Measurements from ENCODE around the gene GPC3.
"Not testable (repeated sequence)": the region's sequence is repeated elsewhere in the genome, so short reads cannot be mapped to it uniquely, and the experiment has no call there.

GPC3 gene

DNA sequence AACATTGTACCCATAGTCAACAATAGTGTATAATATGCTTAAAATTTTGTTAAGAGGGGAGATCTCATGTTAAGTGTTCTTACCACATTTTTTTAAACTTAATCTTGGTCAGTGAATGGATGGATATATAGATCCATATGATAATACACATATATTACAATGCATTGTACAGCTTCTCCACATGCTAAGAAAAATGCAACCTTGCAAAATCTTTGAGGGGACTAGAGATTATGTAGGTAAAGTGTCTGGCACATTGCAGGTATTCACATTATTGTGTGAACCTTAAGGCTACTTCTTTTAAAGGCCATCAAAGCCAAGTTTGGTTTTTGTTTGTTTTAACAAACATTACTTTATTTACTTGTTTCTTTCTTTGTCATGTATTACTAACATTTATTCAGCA is 10.4 kb upstream of the GPC3 start:
- DNase-seq (ENCODE audit: low spot score), result no peak

DNA sequence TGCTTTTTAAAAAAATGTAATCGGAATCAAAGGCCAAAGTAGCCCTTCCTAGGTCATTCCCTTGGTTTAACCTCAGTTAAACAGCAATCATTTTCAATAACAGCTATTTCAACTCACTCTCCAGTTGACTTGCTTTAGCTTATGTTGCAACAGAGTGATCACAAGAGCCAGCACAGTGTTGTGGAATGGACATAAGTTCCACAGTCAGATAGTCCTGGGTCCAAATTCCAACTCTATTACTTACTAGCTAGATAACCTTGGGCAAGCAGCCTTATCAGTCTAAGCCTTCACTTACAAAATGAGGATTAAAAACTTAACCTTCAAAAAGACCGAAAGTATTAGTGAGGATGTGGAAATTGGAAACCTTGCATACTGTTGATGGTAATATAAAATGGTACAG is 9.2 kb upstream of the GPC3 start:
- no peak for DNase-seq (ENCODE audit: low spot score)

DNA sequence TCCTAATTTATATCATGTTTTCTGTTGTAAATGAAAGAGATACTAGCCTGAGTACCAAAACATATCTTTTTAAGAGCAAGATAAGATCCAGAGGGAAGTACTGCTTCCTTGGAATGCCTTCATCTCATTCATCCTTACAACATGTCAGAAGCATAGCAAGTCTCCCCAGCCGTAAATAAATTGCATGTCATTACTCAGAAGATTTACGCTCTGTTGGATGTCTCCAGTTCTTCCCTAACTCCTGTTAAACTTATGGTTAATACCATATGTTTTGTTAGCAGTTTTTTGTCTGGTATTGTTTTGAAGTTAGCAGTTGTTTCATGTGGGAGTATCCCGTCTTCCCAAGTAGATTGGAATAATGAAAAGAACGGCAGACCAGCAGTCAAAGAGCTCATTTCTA is 7.5 kb upstream of the GPC3 start:
- no peak for DNase-seq (ENCODE audit: low spot score)

DNA sequence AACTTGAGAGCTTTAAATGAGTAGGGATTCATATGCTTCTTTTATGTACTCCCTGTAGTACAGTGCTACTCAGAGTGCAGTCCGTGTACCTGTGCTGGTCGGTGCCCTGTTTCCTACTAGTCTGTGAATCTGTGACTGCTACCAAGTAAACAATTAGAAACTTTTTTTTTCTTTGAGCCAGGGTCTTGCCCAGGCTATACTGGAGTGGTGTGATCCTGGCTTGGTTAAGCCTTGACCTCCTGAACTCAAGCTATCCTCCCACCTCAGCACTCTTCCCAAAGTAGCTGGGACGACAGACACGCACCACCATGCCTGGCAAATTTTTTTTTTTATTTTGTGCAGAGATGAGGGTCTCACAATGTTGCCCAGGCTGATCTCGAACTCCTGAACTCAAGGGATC is 6.4 kb upstream of the GPC3 start:
- DNase-seq (ENCODE audit: low spot score), result no peak

DNA sequence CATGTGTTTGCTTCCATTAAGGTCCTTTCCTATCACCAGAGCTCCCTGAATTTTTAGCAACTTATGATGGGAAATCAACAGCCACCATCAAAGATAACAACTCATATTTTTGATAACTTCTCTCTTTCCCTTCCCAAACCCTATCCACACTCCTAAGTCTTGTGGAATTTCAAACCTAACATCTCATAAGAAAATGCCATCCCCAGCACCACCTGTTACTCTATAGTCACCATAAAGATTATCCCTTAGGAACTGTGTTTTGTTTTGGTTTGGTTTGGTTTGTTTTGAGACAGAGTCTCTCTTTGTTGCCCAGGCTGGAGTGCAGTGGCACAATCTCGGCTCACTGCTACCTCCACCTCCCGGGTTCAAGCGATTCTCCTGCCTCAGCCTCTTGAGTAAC is 5.7 kb upstream of the GPC3 start:
- DNase-seq (ENCODE audit: low spot score), result not testable (repeated sequence)

DNA sequence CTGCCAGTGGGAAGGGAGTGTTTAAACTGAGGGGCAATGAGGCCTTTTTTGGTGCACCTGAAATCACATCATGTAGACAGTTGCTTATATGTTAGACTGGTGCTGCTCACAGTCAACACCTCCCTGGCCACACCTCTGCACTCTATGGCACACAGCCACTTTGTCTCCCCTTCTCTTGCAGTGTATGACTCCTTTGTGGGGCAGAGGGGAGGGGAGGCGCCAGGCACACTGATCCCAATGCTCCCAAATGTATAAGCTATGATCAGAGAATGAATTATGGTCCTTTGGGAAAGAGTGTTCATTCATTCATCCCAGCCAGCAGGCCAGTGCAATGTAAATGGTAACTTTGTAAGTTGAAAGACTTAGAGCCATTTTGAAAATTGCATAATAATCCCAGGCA is 4.6 kb upstream of the GPC3 start:
- DNase-seq (ENCODE audit: low spot score), result no peak

DNA sequence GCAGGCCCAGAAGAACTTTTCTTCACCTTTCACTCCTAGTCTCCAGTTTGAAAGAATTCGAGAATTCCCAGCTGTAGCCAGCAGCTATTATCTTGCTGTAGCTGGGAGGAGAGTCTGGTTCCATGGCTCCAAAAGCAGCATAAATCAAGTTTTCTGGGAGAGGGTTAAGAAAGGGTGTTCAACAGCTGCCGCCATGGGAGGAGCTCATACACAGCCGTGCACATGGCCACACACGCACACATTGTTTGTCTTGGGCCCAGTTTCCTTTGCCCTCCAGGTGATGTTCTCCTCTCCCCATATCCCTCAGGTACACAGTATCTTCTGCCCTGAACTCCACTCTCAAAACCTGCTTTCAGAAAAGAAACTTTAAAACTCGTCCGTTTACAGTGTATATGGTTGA is 4.1 kb upstream of the GPC3 start:
- DNase-seq (ENCODE audit: low spot score), result no peak

DNA sequence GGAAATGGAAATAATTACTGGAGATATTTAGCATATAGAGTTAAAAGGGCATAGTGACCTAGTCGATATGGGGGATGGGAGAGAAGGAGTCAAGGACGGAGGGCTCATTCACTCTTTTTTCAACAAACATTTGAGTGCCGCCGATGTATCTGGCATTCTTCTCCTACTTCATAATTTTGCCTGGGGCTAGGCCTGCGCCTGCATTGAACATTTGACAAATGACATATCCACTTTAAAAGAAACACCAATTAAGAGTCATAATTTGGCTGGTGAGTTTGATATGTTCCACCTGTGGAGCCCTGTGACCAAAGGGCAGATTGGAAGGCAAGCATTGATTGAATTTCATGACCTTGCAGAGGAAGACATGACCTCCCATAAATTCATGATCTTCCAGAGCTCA is 2.6 kb upstream of the GPC3 start:
- no peak for DNase-seq (ENCODE audit: low spot score)

DNA sequence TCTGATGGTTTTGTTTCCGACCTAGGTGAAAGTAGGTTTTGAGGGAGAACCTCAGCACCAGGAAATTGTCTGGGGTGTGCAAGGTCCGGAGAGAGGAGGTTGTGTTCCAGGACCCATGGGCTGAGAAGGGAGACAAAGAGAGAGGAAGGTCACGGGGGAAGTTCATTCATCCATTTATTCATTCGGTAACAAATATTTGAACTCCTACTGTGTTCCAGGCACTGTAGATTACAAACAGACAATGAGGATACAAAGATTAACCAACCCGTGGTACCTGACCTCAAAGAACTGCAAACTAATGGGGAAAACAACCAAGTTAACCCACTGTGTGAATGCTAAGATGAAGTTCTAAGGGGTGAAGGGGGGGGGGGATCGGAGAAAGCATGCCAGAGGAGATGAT is 1.8 kb upstream of the GPC3 start:
- DNase-seq (ENCODE audit: low spot score), result no peak

DNA sequence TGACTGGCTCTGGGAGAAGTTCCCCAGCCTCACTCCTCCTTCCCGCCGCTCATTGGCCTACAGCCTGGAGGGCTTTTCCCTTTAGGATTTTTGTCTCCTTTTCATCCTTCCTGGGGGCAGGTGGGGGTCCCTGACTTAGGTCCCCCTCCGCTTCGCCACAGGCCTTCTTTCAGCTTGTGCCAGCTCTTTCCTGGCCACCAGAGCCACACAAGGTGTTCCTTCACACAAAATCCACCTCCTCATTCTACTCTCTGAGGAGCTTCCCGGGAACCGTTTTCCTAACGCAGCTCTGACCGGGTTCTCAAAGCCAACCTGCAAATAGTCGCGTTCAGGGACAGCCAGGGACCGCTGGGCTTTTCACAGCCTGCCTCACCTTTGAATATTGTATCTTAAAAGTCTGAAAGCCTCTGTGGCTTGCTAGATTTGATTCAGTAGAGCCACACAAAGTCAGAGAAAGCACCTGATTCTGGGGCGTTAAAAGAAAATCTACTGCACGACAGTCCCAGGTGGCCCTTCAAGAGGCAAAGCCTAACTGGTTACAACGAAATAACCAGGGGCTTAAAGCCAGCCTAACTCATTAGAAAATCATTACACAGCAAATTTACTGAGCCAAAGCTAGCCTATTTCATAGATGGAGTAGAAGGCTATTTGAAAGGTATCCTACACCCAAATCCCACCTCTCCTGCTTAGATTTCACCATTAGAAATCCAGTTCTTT is 731 bp upstream of the GPC3 start:
- no peak for DNase-seq (ENCODE audit: low spot score)

DNA sequence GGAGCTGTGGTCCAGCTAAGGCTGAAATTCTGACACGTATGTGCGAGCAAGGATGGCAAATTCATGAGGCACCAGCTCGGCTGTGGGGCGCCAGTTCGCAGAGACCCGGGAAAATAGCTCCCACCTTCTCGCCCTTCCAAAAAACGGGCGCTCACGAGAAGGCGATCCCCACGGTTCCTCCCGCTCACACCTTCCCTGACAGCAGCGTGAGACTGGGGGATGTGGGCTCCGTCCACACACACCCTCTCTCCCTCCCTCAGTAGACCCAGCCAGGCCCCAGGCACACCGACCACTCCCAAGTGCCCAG is 584 bp downstream of the GPC3 start:
- DNase-seq (ENCODE audit: low spot score), result no peak

DNA sequence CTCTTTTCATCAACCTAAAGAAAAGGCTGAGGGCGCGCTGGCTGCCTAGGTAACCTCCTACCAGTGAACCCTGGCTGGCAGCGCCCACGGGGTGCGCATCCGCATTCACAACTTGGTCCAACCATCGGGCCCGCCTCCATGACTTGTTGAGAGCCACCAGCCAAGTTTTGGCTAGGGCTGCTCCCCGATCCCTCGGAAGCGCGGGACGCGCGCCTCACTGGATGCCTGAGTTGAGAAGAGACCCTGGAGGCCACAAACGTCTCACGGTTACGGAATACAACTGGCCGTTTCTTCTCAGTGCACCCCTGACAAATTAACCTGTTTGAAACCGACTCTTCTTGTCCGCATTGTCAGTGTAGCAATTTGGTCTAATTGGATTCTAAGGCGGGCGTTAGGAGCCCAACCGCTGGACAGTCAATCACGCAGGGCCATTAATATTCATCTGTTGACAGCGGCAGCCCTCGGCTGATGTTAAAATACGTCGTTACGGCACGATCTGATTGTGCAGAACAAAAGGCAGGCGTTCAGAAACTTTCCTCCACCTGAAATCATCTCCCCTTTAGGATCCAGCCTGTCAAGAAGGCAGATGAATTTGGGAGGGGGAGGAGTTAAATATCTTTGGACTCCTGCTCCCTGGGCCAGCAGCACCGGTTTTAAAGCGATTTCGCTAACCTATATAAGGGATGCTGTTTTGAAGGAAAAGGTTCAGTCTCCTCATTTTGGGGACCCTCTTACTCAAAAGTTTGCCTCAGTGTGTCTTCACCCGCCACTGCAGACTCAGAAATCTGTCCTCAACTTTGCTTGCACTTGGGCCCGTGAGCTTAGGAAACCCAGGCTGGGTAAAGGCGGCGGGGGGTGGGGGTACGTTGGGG is 1.2 kb downstream of the GPC3 start:
- no peak for DNase-seq (ENCODE audit: low spot score)

DNA sequence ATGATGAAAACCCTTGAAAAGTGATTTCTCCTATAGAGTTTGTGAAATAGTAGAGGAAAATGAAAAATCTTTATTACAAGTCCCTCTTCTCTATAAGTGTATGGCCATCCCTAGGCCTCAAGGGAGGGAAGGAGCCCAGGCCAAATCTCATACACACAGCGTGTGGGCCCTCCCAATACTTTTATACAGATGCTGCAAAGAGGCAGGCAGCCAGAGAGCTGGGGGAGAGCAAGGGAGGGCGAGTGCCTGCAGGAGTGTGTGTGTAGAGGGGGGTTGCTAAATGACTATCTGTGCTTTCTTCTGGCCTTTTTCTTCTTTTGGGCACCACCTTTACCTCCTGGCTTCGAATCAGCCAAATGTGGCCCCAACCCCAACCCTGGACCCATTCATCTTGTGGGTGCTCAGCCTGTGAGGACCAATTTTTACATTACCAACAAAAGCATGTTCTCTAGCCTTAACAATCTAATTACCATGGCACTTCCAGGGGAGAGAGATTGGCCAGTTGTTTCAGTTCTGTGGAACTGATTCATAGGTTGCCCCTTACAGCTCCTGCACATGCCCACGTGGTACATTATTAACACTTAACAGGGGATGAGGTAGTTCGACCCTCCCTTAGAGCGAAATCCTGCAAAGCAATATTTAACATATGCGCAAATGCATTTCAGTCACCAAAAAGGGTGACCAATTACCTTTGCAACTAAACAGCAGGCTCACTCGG is 2.0 kb downstream of the GPC3 start:
- DNase-seq (ENCODE audit: low spot score), result no peak

DNA sequence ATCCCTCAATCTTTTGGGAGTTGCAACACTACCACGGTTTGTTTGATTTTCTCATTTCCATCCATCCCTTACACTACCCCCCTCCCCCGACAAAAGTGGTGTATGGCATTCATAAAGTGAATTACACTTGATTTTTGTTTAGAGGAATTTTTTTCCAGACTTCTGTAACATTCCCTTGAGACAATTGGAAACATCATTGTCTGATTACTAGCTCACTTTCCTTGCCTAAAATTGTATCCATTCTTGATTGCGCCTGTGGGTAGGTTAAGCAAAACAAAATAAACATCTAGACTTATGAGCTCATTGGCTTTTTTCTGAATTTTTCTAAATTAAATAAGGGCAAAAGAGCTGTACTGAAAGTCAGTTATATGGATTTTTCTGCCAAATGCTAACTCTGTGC is 3.5 kb downstream of the GPC3 start:
- no peak for DNase-seq (ENCODE audit: low spot score)

DNA sequence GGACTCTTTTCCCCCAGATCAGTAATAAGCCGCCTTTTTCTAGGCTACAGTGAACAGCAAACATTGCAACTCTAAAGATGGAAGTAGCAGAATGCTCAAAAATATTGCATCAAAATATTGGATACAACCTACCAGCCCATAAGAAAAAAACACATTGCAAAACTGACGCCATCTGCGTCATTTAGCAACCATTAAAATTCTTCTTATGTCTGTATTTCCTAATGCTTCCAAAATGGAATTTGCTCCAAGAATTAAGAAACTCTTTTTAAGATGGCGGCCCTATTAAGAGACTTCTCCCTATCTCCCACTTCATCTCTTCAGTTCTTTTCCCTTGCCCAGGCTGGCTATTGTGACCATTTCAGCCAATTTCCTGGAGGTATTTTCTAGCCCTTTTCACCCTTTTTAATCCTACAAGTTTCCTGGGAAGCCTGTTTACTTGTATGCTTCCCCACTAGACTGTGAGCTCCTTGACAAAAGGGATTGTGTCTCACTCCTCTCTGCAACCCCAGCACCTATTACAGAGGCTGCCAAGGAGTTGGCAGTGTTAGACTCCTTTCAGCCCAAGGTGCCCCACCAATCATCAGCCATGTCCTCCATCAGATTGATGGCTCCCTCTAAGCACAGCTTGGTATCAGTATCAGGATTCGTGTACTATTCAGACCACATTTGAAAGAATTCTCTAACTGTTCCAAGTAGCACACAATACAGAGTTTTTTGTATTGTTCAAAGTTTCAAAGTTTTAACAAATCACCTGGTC is 4.4 kb downstream of the GPC3 start:
- DNase-seq (ENCODE audit: low spot score), result no peak

DNA sequence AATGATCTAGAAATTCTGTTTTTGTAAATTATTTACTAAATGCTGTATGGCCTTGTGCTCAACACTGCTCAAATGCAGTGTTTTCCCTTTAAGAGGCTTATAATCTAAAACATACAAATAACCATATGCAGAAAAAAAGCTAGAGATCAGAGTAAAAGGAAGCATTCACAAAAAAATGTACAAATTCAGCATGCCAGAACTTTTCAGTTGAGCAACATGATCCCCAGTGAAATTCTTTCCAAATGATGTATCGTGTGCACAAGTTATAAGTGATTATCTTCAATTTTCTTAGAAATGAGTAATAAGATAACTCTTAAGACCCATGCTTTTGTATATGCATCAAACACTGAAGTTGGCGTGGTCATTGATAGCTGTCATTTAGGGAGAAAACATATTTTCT is 5.0 kb downstream of the GPC3 start:
- DNase-seq (ENCODE audit: low spot score), result no peak

DNA sequence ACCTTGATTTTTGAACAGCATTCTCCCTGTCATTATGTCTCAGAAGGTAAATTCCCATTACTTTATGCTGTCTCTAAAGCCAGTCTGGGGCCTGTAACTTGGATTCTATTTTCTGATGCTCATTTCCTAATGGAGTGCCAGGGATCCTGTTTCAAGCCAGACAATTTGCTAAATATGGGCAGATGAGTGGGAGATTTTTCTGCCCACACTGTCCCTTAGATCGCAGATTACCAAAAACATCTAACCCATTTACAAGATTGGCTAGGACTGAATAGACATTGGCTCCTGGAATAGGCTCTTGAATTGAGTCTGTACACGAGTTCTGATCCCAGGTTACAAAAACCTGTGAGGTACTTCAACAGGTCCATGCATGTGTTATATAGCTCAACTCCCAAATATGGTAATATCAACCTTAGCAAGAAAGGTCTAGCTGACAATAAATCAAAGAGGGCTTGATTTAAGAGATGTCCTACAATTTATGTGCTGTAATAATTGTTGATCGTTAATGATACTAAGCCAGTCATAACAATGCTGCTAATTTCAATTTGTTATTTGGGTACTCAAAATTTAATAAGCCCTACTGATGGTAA is 5.7 kb downstream of the GPC3 start:
- DNase-seq (ENCODE audit: low spot score), result no peak

DNA sequence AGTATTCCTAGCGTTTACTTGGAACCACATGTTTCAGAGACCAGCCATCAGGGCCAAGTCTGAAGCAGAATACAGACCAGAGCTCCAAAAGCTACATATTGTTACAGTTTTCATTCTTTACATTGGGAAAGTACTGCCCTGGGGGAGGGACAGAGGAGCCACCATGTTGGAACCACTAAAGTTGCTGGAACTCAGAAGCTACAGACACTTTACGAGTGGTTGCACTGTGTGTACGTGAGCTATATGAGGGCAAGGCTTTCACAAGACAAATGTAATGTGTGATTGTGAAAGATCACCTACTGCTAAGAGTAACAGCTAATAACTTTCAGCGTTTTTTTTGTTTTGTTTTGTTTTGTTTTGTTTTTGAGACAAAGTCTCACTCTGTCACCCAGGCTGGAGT is 11.7 kb downstream of the GPC3 start:
- no peak for DNase-seq (ENCODE audit: low spot score)

DNA sequence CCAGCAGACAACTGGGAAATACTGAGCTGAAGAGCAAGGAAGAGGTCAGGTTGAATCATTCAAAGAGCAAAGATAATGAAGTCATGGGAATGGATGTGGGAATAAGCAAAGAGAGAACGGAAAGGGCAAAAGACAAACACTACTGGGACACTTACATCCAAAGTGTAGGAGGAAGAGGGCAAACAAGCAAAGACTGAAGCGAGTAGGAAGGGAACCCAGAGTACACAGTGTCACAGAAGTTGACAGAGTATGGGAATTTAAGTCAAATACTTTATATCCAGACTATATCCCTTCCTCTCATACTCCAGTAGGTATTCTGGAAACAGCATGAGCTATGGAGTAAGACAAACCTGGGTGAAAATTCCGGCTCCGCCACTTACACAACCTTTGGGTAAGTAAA is 12.5 kb downstream of the GPC3 start:
- no peak for DNase-seq (ENCODE audit: low spot score)

DNA sequence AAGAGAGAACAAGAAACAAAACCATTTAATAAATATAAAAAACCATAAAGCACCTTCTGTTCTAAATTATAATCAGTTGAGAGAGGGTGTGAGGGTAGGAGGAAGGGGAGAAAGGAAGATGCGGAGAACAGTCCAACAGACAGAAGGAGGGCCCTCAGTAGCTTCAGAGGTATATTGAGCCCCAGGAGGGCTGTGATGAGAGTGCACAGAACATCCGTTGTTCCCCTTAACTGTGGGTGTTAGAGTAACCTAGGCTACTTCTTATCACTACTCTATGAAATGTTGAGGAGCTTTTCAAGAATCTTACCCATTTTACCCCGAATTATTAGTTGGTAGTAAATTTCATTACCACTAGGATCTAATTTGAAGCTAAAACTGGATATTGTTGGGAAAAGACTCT is 13.8 kb downstream of the GPC3 start:
- DNase-seq (ENCODE audit: low spot score), result no peak

DNA sequence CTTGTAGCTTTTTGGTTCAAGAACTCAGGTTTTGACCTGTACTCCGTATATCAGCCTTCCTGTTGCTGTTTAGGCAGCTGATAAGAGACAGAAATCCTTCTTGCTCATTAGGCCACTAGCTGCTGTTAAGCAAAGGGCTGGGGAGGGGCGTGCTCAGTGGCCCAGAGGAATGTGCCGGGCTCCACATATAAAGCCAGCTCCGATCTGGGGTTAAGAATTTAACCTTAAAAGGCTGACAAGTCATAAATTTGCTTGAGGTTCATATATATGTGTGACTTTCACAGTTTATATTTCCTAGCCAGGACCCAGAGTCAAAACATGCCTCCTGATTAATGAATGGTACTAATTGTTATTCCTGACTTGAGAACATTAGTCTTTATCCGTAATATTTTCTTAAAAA is 15.3 kb downstream of the GPC3 start:
- DNase-seq (ENCODE audit: low spot score), result no peak

DNA sequence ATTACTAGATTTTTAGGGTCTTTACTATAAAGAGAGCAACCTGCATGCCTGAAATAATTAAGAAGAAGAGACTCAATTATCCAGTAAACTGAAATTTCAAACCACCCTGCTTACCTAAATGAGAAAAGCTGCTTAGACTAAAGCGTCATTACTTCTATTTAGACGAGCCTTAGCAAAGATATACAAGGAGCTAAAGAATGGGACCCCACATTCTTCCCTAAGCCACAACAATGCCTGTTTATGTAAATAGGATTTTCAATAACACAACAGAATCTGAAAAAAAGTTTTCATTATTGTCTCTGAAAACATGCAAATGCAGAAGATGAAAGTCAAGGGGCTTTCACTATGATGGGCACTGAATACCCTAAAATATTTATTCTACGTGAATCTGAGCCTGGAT is 16.2 kb downstream of the GPC3 start:
- DNase-seq (ENCODE audit: low spot score), result no peak
